Measurements from ENCODE around the gene EVC2. TPM values are rescaled to one million over a fixed set of nuclear protein-coding genes. Genes with fewer than 3 reads are reported as not detected.
A peak's percentile ranks its signal among the peaks of the same experiment; 100 is the strongest.

The EVC2 gene
- total RNA-seq, 1 experiment from 2014 or later: not detected

GRCh38 chr4:5711479-5712184 lies 3.3 kb upstream of the EVC2 start:
- intact Hi-C loops (cut with micrococcal nuclease; ENCODE audit: unreplicated experiment) (no loop called here), in situ Hi-C loops (cut with HindIII; ENCODE audit: low pct_unique_long_range_greater_than_20kb, low sequenced_read_pairs) (no loop called here)
- ATAC-seq: peak; percentile 64
- Histone ChIP-seq H3K9me3 (ENCODE audit: control insufficient read depth, insufficient read depth, low read depth, low read length) (0 out of 2 replicates have a peak, but pooled peaks cover 5% of the 10 kb centered on the region), H3K27me3 (ENCODE audit: control insufficient read depth, insufficient read depth, low read length) (no peaks in the 10 kb centered on the region), H3K27ac (ENCODE audit: low read length) (peak overlapping the region; percentile 54; the same call in 1 of the 2 replicates), H3K4me3 (ENCODE audit: low read depth in 2 of 2, low read length in 2 of 2) (peak overlapping the region; percentile 54 to 59), H3K36me3 (ENCODE audit: control insufficient read depth, insufficient read depth, low read length) (no peaks in the 10 kb centered on the region), H3K4me1 (ENCODE audit: control insufficient read depth, insufficient read depth, low read length) (peaks cover 9% of the 10 kb centered on the region)
- no peak for DNase-seq (ENCODE audit: low read depth, low spot score)
- TF ChIP-seq CTCF (IDR thresholded peaks at IDR 0.05) (peak; percentile 14; the same call in 1 of the 2 replicates), TCF7L2 (IDR thresholded peaks at IDR 0.05; ENCODE audit: low read depth, low read length) (no peak), POLR2AphosphoS5 (IDR thresholded peaks at IDR 0.05; ENCODE audit: low read depth, low read length) (no peak)
- ChIA-PET CTCF (no interaction called here), POLR2A (no interaction called here)
- BruUV-seq (replicated peaks): no TSS peak

GRCh38 chr4:5710961-5711478 lies 2.7 kb upstream of the EVC2 start, which contains the start of gene EVC:
EVC (plus strand) TSS chr4:5711201; CDS start chr4:5711381, 180 bp downstream.
- H3K27ac ChIP-seq (ENCODE audit: low read length): peak within 1 kb of the TSS; percentile 86
- ChIA-PET POLR2A (no interaction called here), CTCF (no interaction called here)
- H3K36me3 ChIP-seq (ENCODE audit: control insufficient read depth, insufficient read depth, low read length): no peaks in the 10 kb centered on the region
- intact Hi-C loops (cut with micrococcal nuclease; ENCODE audit: unreplicated experiment) (no loop called here), in situ Hi-C loops (cut with HindIII; ENCODE audit: low pct_unique_long_range_greater_than_20kb, low sequenced_read_pairs) (no loop called here)
- 0 out of 2 replicates have a peak, but pooled peaks cover 5% of the 10 kb centered on the region for H3K9me3 ChIP-seq (ENCODE audit: control insufficient read depth, insufficient read depth, low read depth, low read length)
- no TSS peak for BruUV-seq (replicated peaks)
- peak; percentile 98 for ATAC-seq
- peaks cover 9% of the 10 kb centered on the region for H3K4me1 ChIP-seq (ENCODE audit: control insufficient read depth, insufficient read depth, low read length)
- no peak for DNase-seq (ENCODE audit: low read depth, low spot score)
- no peaks in the 10 kb centered on the region for H3K27me3 ChIP-seq (ENCODE audit: control insufficient read depth, insufficient read depth, low read length)
- no peak; the same call in 1 of the 2 replicates for TF ChIP-seq CTCF (IDR thresholded peaks at IDR 0.05)
- peak within 1 kb of the TSS; percentile 54 to 75 for H3K4me3 ChIP-seq (ENCODE audit: low read depth in 2 of 2, low read length in 2 of 2)

- in situ Hi-C loops (cut with HindIII; ENCODE audit: low pct_unique_long_range_greater_than_20kb, low sequenced_read_pairs): no loop called here
- no peak for TF ChIP-seq TCF7L2 (IDR thresholded peaks at IDR 0.05; ENCODE audit: low read depth, low read length)
- peak; percentile 49 for TF ChIP-seq CTCF (IDR thresholded peaks at IDR 0.05)
- H3K9me3 ChIP-seq (ENCODE audit: control insufficient read depth, insufficient read depth, low read depth, low read length): 0 out of 2 replicates have a peak, but pooled peaks cover 5% of the 10 kb centered on the region
- DNase-seq (ENCODE audit: low read depth, low spot score): no peak
- peak overlapping the region; percentile 86 for H3K27ac ChIP-seq (ENCODE audit: low read length)
- H3K27me3 ChIP-seq (ENCODE audit: control insufficient read depth, insufficient read depth, low read length): no peaks in the 10 kb centered on the region
- ChIA-PET CTCF (no interaction called here), POLR2A (no interaction called here)
- H3K4me1 ChIP-seq (ENCODE audit: control insufficient read depth, insufficient read depth, low read length): peaks cover 9% of the 10 kb centered on the region
- H3K36me3 ChIP-seq (ENCODE audit: control insufficient read depth, insufficient read depth, low read length): no peaks in the 10 kb centered on the region
- BruUV-seq (replicated peaks): no TSS peak
- intact Hi-C loops (cut with micrococcal nuclease; ENCODE audit: unreplicated experiment): no loop called here
- peak overlapping the region; percentile 54 to 75 for H3K4me3 ChIP-seq (ENCODE audit: low read depth in 2 of 2, low read length in 2 of 2)
- peak; percentile 63 for ATAC-seq
Observed at GRCh38 chr4:5710065-5710960, 2.0 kb upstream of the EVC2 start.
